H9 (cell line): ENCODE measurements around the gene CRACDL. TPM values are rescaled to one million over a fixed set of nuclear protein-coding genes. Genes with fewer than 3 reads are reported as not detected.

ENCODE experiments used
- DNase-seq: peaks from one replicate; pipeline ENCODE4 v3.0.0-alpha.2; 2017
- H2AFZ ChIP-seq: one replicate; pipeline ENCODE4 v1.6.1; 2013; ENCODE audit warnings: mild to moderate bottlenecking, low read length, control low read depth, moderate library complexity
- H2AK5ac ChIP-seq: 2 replicates; pipeline ENCODE4 v1.6.1; 2013; ENCODE audit warnings: low read length, control low read depth, mixed read lengths; ENCODE audit not compliant: insufficient read length
- H2BK120ac ChIP-seq: one replicate; pipeline ENCODE4 v1.6.1; 2013; ENCODE audit warnings: low read depth, mild to moderate bottlenecking, low read length, control low read depth, inconsistent platforms; ENCODE audit not compliant: poor library complexity, severe bottlenecking
- H2BK12ac ChIP-seq: 2 replicates; pipeline ENCODE4 v1.6.1; 2013; ENCODE audit warnings: low read length, control low read depth, mixed read lengths, low read depth; ENCODE audit not compliant: insufficient read length
- H2BK15ac ChIP-seq: 2 replicates; pipeline ENCODE4 v1.6.1; 2013; ENCODE audit warnings: low read depth, low read length, control low read depth
- H2BK20ac ChIP-seq: one replicate; pipeline ENCODE4 v1.6.1; 2013; ENCODE audit warnings: low read depth, mild to moderate bottlenecking, low read length, control low read depth, inconsistent platforms; ENCODE audit not compliant: poor library complexity, severe bottlenecking
- H2BK5ac ChIP-seq: 2 replicates; pipeline ENCODE4 v1.6.1; 2013; ENCODE audit warnings: low read length, control low read depth, mixed read lengths; ENCODE audit not compliant: insufficient read length
- H3K14ac ChIP-seq: 2 replicates; pipeline ENCODE4 v1.6.1; 2013; ENCODE audit warnings: low read length, control low read depth; ENCODE audit not compliant: insufficient read depth
- H3K18ac ChIP-seq: 2 replicates; pipeline ENCODE4 v1.6.1; 2013; ENCODE audit warnings: low read depth, mild to moderate bottlenecking, mixed read lengths, low read length, control low read depth; ENCODE audit not compliant: insufficient read length
- H3K23ac ChIP-seq: 2 replicates; pipeline ENCODE4 v1.6.1; 2013; ENCODE audit warnings: low read length, control low read depth, mixed read lengths, low read depth; ENCODE audit not compliant: insufficient read length
- H3K23me2 ChIP-seq: 2 replicates; pipeline ENCODE4 v1.6.1; 2013; ENCODE audit warnings: low read depth, mild to moderate bottlenecking, mixed read lengths, low read length, control low read depth; ENCODE audit not compliant: insufficient read length, poor library complexity, severe bottlenecking
- H3K27ac ChIP-seq: 2 replicates; pipeline ENCODE4 v1.5.1; 2013; ENCODE audit warnings: low read length, control low read depth, mixed read lengths, low read depth; ENCODE audit not compliant: insufficient read length
- H3K27me3 ChIP-seq: 2 replicates; pipeline ENCODE4 v1.6.1; 2013; ENCODE audit warnings: low read length, control low read depth, inconsistent platforms; ENCODE audit not compliant: insufficient read depth
- H3K4ac ChIP-seq: 2 replicates; pipeline ENCODE4 v1.6.1; 2013; ENCODE audit warnings: low read depth, mild to moderate bottlenecking, control low read depth, inconsistent platforms, low read length, moderate library complexity
- H3K4me1 ChIP-seq: 2 replicates; pipeline ENCODE4 v1.6.1; 2013; ENCODE audit warnings: low read length, control low read depth, inconsistent platforms; ENCODE audit not compliant: insufficient read depth
- H3K4me2 ChIP-seq: 2 replicates; pipeline ENCODE4 v1.6.1; 2013; ENCODE audit warnings: low read length, control low read depth, mixed read lengths; ENCODE audit not compliant: insufficient read length, insufficient read depth
- H3K56ac ChIP-seq: 2 replicates; pipeline ENCODE4 v1.6.1; 2013; ENCODE audit warnings: low read depth, mild to moderate bottlenecking, mixed read lengths, low read length, control low read depth; ENCODE audit not compliant: insufficient read length
- H3K79me1 ChIP-seq: 2 replicates; pipeline ENCODE4 v1.6.1; 2013; ENCODE audit warnings: low read depth, mild to moderate bottlenecking, moderate library complexity, low read length, control low read depth, inconsistent platforms; ENCODE audit not compliant: insufficient read depth, poor library complexity, severe bottlenecking
- H3K79me2 ChIP-seq: 2 replicates; pipeline ENCODE4 v1.6.1; 2013; ENCODE audit warnings: low read length, control low read depth, inconsistent platforms; ENCODE audit not compliant: insufficient read depth
- H3K9ac ChIP-seq: 2 replicates; pipeline ENCODE4 v1.6.1; 2013; ENCODE audit warnings: low read length, control low read depth, mixed read lengths; ENCODE audit not compliant: insufficient read length; ENCODE audit errors: extremely low read depth
- H3K9me3 ChIP-seq: one replicate; pipeline ENCODE4 v1.6.1; 2013; ENCODE audit warnings: low read depth, low read length, inconsistent platforms; ENCODE audit not compliant: control insufficient read depth
- H3T11ph ChIP-seq: one replicate; pipeline ENCODE4 v1.6.1; 2013; ENCODE audit warnings: mild to moderate bottlenecking, low read length, control low read depth, inconsistent platforms
- H4K20me1 ChIP-seq: one replicate; pipeline ENCODE4 v1.6.1; 2013; ENCODE audit not compliant: control insufficient read depth, insufficient read length, insufficient read depth
- H4K5ac ChIP-seq: 2 replicates; pipeline ENCODE4 v1.6.1; 2013; ENCODE audit warnings: low read depth, mild to moderate bottlenecking, mixed read lengths, low read length, control low read depth; ENCODE audit not compliant: insufficient read length
- H4K8ac ChIP-seq: replicated peaks from 2 replicates; pipeline ENCODE4 v1.6.1; 2013; ENCODE audit warnings: low read length, control low read depth, mixed read lengths, low read depth; ENCODE audit not compliant: insufficient read length
- H4K91ac ChIP-seq: 2 replicates; pipeline ENCODE4 v1.6.1; 2013; ENCODE audit warnings: low read depth, mild to moderate bottlenecking, moderate library complexity, mixed read lengths, low read length, control low read depth; ENCODE audit not compliant: insufficient read length
- H3K27ac Mint-ChIP-seq, 3 experiments: 2 replicates in 2 of 3; 3 replicates in 1 of 3; pipeline ENCODE4 v1.8.0; 2020 to 2021; ENCODE audit warnings: mixed read lengths in 3 of 3, mild to moderate bottlenecking in 1 of 3, moderate library complexity in 1 of 3
- H3K27me3 Mint-ChIP-seq: 2 replicates; pipeline ENCODE4 v1.8.0; 2021; ENCODE audit warnings: low read depth, mild to moderate bottlenecking, moderate library complexity, mixed read lengths
- H3K36me3 Mint-ChIP-seq, 3 experiments: 2 replicates in 2 of 3; 3 replicates in 1 of 3; pipeline ENCODE4 v1.8.0; 2020 to 2021; ENCODE audit warnings: low read depth in 3 of 3, mixed read lengths in 3 of 3; ENCODE audit not compliant: insufficient read depth in 1 of 3
- H3K4me1 Mint-ChIP-seq, 2 experiments: 2 replicates each; pipeline ENCODE4 v1.8.0; 2020; ENCODE audit warnings: mixed read lengths in 2 of 2
- H3K4me3 Mint-ChIP-seq, 2 experiments: 2 replicates in 1 of 2; 3 replicates in 1 of 2; pipeline ENCODE4 v1.8.0; 2020 to 2021; ENCODE audit warnings: mild to moderate bottlenecking in 2 of 2, mixed read lengths in 2 of 2, moderate library complexity in 1 of 2
- H3K9me3 Mint-ChIP-seq, 2 experiments: 2 replicates in 1 of 2; 3 replicates in 1 of 2; pipeline ENCODE4 v1.8.0; 2020; ENCODE audit warnings: mild to moderate bottlenecking in 2 of 2, mixed read lengths in 2 of 2, moderate library complexity in 1 of 2
- CTCF ChIP-seq: fragments of 200-600 bp; sonication (generic); conservative IDR thresholded peaks from 3 replicates; pipeline ENCODE4 v1.8.0; 2021; ENCODE audit warnings: antibody characterized with exemption, mild to moderate bottlenecking
- WGBS: extraction: QIAGEN DNeasy Blood & Tissue Kit; methylation state at CpG from one replicate; pipeline ENCODE4 v1.1.7; 2013; ENCODE audit warnings: missing lambda C conversion rate, low lambda C conversion rate, mixed read lengths; ENCODE audit not compliant: insufficient read length; ENCODE audit errors: extremely low coverage; 5-methylcytosine and 5-hydroxymethylcytosine counted together
- total RNA-seq: library from RNA; stranded (reverse); gene quantifications from 2 replicates; pipeline ENCODE4 v1.2.1, GENCODE V29; 2021

CRACDL gene
- total RNA-seq, 1 experiment from 2014 or later = 0.48 TPM

GRCh38 chr2:98809116-98809515 is 126.9 kb downstream of the CRACDL start:
- no peak overlapping the region for H3K27ac Mint-ChIP-seq
- Histone ChIP-seq H2BK20ac (no peak overlapping the region), H3K4me1 (no peaks in the 10 kb centered on the region), H2AK5ac (no peak overlapping the region), H2BK5ac (no peak overlapping the region), H3K79me2 (no peaks in the 10 kb centered on the region), H3K14ac (no peak overlapping the region), H3T11ph (no peak overlapping the region), H3K9ac (no peak overlapping the region), H2BK15ac (no peak overlapping the region), H2BK120ac (no peak overlapping the region), H3K27ac (no peak overlapping the region), H3K18ac (no peak overlapping the region), H4K8ac (no peak overlapping the region), H3K9me3 (no peaks in the 10 kb centered on the region), H4K20me1 (no peaks in the 10 kb centered on the region), H3K27me3 (no peaks in the 10 kb centered on the region), H3K4ac (no peak overlapping the region), H3K23ac (no peak overlapping the region), H2AFZ (no peak overlapping the region), H3K79me1 (no peaks in the 10 kb centered on the region), H3K23me2 (no peaks in the 10 kb centered on the region), H4K91ac (no peak overlapping the region), H3K4me2 (no peak overlapping the region), H3K56ac (no peak overlapping the region), H4K5ac (no peak overlapping the region), H2BK12ac (no peak overlapping the region)
- H3K36me3 Mint-ChIP-seq = no peaks in the 10 kb centered on the region
- no peak for TF ChIP-seq CTCF
- peaks cover 13 to 18% of the 10 kb centered on the region in 2 experiments for H3K4me1 Mint-ChIP-seq
- H3K27me3 Mint-ChIP-seq = peaks cover 6% of the 10 kb centered on the region; the same call in 1 of the 2 replicates
- no peak for DNase-seq
- no peak overlapping the region for H3K4me3 Mint-ChIP-seq
- H3K9me3 Mint-ChIP-seq = peaks cover 0 to 4% of the 10 kb centered on the region in 2 experiments; a peak in 3 of 5 replicates
- WGBS = no CpG with 5 or more reads among the region's 4 CpGs
